ENCODE measurements around the gene CCDC188.

CCDC188 gene

DNA sequence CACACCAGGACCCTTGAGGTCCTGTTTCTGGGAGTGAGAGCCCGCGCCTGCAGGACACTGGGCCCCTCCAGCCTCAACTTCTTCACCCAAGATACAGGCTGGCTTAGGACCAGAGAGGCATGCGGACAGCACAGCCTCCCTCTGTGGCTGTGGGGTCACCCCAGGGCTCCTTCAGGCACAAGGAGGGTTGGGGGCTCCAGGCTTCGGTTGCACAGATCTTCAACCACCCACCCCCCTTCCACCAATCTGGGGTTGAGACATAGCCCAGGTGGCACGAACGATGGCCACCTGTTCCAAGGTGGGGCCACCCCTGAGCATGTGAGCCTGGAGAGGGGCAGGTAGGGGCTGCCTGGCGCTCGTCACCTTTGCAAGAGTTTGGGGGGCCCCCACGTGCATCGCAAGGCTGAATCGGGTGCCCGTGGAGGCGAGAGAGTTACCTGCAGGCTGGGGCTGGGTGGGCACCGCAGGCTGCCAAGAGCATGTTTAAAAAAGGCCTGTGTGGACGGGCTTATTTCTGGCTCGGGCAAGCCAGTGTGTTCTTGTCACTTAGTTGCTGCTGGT, 18.1 kb downstream of the CCDC188 start:
- DNase-seq (ENCODE audit: low read depth): no peak

GRCh38 chr22:20131859-20132685, 18.8 kb downstream of the CCDC188 start:
- DNase-seq (ENCODE audit: low read depth): peak; percentile 12

DNA sequence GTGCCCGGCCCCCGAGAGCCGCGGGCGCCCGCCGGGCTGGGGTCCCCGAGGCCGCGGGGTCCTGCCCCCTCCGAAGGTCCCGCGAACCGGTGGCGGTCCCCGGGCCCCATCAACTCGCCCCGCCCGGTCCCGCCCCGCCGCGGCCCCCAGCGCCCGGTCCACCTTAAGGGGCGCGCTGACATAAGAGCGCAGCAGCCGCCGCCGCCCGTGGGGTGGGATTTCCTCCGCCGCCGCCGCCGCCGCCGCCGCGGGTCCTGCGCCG, 19.3 kb downstream of the CCDC188 start, which contains the start of gene ZDHHC8:
ZDHHC8 (plus strand) TSS at position 208 of the 262 bp plus-strand sequence. CDS start 144 bp downstream, outside the sequence.
- peak; percentile 38 for DNase-seq (ENCODE audit: low read depth)

DNA sequence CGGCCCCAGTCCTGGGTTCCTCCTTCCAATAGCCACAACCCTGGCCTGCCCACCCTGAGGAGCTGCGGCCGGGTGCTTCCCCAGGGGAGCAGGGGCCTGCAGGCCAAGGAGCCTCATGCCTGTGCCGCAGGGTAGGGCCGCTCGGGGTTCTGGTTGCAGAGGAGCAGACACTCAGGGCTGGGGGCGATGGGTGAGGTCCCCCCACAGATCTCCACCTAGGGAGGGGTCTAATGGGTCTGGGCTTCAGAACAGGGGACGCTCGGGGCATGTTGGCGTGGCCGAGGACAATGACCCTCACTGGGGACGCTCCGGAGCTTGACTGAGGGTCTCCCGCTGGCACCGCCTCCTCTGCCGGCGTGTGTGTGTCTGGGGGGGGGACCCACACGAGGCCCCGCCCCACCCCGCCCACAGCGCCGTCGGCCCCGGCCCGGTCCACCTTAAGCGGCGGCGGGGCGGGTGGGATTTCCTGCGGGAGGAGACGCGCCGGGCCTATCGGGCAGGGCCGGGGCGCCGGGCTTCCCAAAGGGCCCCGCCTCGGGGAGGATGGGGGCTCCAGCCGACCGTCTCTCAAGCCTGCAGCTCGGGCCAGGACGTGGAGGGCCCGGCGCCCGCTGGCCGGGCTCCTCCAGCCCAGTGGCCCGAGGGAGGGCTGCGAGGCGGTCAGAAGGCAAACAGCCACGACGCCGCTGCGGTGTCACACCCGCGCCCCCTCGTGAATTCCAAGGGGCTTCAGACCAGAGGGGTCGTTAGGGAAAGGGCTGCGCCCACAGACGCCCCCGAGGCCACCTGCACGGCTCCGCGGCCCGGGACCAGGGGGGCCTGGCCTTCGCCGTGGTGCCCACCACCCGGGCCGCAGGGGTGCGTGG, 19.9 kb downstream of the CCDC188 start:
- peak; percentile 72 for DNase-seq (ENCODE audit: low read depth)

- no peak for DNase-seq (ENCODE audit: low read depth)
Measured at GRCh38 chr22:20130319-20130718, 20.5 kb downstream of the CCDC188 start.

GRCh38 chr22:20129747-20130014, 21.2 kb downstream of the CCDC188 start:
- DNase-seq (ENCODE audit: low read depth): no peak

GRCh38 chr22:20128902-20129746, 21.7 kb downstream of the CCDC188 start:
- peak; percentile 23 for DNase-seq (ENCODE audit: low read depth)

GRCh38 chr22:20128619-20128901, 22.3 kb downstream of the CCDC188 start:
- no peak for DNase-seq (ENCODE audit: low read depth)

GRCh38 chr22:20127869-20128618, 22.8 kb downstream of the CCDC188 start:
- DNase-seq (ENCODE audit: low read depth): no peak

DNA sequence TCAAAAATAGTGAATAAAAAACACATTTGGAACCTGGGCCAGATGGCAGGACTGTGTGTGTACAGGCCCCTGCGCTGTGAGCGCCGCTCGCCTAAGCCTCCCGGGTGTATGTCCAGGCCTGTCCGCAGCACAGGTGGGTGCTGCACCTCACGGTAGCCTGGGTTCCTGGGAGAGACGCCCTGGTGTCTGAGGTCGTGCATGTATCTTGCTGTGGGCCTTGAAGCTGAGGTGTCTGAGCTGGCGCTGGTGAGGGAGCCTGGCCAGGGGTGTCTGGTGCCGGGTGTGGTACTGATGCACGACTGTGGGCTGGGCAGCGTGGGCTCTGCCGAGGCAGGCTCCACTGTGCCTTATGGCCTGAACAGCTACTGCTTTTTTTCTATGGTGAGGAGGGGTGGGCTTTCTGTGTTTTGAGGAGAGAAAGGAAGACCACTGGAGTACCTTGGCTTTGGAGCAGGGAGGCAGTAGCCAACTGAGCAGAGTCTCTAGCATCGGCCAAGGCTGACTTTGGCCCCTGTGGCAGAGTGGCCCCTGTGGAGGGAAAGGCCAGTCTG, 23.5 kb downstream of the CCDC188 start:
- no peak for DNase-seq (ENCODE audit: low read depth)

DNA sequence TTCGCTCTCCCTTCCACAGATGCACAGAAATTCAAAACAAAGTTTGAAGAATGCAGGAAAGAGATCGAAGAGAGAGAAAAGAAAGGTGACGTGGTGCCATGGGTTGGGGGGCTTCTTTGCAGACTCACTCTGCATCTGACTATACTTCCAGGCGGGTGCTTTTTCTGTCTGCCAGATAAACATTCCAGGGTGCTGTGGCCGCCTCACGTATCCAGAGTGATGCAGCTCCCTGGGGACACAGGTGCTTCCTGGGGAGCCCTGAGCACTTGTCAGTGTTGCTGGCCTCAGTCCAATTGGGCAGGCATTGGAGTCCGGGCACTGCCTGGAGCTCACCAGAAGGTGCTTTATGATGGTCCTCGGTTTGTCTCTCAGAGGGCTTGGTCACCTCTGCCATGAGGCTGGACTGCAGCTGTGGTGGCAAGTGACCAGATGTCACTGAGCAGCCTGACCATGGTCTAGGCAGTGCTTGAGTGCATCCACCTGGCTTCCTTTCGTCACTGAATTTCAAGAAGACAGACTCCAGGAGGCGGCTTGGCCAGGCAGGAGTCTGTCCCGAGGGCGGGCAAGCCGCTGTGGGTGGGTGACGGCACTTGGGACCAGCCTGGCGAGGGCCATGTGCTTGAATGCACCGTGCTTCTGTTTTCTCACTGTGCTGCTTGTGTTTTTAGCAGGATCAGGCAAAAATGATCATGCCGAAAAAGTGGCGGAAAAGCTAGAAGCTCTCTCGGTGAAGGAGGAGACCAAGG, 24.4 kb downstream of the CCDC188 start:
- no peak for DNase-seq (ENCODE audit: low read depth)

GRCh38 chr22:20125201-20126174, 25.4 kb downstream of the CCDC188 start:
- DNase-seq (ENCODE audit: low read depth): no peak

DNA sequence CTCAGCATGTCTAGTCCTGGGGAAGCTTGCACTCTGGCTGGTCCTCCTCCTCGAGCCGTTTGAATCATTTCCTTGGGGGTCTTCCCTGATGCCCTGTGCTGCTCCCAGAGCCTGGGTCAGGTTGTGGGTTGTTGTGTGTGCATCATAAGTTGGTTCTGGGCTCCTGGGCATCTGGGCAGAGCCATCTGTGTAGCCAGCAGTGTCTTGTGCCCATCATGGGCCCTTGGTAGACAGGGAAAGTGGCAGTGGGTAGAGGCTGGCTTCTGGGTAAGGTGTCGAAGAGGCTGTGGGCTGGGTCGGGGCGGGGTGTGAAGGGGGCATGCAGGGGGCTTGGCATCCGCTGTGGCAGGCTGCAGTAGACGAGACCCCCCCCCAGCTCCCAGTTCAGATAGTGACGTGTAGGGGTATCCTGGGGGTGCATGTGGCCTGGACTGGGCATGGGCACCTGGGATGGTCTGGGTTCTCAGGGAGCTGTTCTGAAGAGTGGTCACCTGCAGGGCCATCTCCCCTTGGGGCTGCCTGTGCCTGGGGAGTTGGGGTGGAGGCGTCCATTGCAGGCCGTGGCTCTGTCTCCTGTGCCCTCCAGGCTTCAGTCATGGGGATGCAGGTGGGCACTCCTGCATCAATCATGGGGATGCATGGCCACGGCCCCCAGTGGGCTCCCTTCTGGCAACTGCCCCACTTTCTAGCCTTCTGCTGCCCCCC, 26.6 kb downstream of the CCDC188 start:
- no peak for DNase-seq (ENCODE audit: low read depth)

DNA sequence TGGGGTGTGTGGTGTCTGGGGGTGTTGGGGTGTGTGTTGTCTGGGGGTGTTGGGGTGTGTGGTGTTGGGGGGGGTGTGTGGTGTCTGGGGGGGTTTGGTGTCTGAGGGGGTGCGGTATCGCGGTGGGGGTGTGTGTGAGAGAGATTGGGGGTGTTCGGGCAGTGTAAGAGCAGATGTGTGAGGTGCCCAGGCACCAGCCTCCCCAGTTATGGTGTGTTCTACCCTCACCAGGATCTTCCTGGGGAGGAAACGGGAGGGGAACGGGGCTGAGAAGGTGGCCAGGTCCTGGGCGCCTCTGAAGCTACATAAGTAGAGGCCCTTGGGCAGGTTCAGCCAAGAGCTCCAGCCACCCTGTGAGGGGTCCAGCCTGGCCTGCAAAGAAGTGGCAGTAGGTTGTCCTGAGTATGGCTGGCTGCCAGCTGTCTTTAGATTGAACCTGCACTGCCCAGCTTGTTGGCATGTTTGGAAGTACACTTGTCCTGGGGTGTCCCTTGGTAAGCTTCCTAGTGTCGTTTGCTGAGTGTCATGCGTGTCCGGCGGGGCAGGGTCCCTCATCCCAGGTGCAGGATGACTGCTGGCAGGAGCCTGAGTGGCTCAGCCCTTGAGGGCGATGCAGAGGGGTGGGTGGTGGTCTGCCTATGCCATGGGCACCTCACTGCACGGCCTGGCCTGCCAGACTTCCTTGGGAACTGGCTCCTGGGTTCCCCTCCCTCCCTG, 27.3 kb downstream of the CCDC188 start:
- no peak for DNase-seq (ENCODE audit: low read depth)

DNA sequence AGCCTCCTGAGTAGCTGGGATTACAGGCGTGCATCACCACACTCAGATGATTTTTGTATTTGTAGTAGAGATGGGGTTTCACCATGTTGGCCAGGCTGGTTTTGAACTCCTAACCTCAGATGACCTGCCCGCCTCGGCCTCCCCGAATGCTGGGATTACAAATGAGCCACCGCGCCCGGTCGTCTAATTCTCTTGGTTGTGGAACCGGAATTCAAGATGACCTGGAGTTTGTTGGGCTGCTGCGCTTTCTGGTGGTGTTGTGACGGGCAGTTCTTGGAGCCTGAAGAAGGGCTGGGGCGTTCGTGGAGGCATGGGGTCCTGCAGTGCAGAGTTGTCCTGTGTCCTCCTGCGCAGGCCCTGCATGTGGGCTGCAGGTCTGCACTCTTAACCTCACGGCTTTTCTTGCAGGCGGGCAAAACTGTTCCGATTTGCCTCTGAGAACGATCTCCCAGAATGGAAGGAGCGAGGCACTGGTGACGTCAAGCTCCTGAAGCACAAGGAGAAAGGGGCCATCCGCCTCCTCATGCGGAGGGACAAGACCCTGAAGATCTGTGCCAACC, 28.9 kb downstream of the CCDC188 start:
- DNase-seq (ENCODE audit: low read depth): no peak

DNA sequence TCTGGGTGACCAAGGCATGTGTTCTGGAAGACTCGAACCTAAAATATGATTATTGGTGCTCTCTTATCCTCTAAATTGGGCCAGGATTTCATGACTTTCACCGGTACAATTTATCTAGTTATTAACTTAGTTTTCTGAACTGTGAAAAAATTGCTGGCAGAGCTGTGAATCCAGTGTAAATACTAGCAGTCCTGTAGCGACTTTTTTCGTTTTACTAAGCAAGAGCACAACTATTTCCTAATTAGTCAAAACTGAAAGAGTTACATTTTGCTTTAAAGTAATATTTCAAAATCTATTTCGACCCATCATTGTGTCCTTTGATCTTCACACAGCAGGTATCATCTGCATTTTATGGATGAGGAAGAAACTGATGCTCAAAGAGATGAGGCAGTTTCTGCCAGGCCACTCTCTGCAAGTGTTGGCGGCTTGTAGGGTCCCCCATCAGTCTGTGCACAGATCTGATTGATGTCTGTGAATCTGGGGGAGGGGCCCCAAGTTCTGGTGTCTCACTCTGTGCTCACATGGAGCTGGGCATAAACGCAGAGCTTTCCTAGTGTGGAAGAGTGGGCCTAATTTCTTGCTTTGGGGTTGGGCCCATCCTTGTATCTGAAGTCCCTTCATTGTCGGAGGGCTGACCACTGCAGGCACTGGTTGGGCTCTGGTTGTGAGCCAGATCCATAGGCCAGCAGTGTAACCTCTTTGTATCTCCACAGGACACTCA, 32.4 kb downstream of the CCDC188 start:
- DNase-seq (ENCODE audit: low read depth): no peak

DNA sequence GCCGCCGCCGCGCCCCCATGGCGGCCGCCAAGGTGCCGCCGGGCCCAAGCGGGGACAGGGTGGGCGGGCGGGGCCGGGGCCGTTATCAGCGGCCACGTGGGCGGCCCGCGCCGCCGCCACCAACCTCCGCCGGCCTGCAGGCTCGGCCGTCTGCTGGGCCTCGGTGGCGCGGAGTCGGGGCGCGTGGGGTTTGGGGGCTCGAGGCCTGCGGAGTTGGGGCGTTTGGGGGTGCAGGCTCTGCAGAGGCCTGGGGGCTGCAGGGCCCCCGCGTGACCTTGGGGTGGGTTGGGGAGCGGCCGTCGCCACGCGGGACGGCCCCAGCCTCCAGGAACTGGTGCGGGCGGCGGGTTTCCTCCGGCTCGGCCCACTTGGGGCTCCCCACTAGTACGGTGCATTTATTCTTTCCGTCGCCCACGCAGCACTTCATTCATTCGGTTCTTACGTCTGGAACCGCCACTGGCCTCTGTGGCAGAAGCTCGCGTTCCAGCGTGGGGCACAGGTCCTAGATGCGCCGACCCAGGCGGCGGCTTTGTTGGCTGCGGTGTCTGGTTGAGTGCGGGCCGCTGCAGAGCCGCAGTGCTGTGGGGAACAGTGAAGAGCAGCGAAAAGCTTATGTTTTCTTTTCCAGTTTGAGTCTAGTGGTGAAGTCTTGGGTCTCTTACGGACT, 33.1 kb downstream of the CCDC188 start:
- DNase-seq (ENCODE audit: low read depth): peak; percentile 41

Measured in T-helper 22 cell (primary cell).